ENCODE results near the gene ALDH1L1. TPM values are rescaled to one million over a fixed set of nuclear protein-coding genes. Genes with fewer than 3 reads are reported as not detected.

The ALDH1L1 gene
- total and polyA plus RNA-seq, 8 donors, result 0.39 to 1.8 (median 0.51) TPM

DNA sequence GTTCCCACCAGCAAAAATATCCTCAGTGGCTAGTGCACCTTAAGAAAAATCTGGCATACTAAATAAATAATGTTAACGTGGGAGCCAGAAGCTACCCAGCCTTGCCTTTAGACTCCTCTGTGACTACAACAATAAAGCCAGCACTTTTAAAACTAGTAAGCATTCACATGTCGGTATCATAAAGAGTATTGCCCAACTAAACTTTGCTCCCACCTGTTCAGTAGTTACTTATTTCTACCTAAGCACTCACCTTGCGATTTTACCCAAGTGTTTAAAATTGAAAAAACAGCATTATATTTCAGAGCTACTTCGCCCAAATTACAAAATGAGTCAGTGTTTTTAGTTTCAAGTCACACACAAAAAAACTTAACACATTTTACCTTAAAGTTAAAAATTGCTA, 12.8 kb downstream of the ALDH1L1 start:
- Histone ChIP-seq H3K27me3 (peaks cover 4 to 24% of the 10 kb centered on the region in 2 donors), H3K27ac (no peak overlapping the region), H3K4me1 (no peaks in the 10 kb centered on the region), H3K4me3 (no peak overlapping the region), H3K36me3 (no peaks in the 10 kb centered on the region), H3K9me3 (no peaks in the 10 kb centered on the region)
- no peak for TF ChIP-seq CTCF (IDR thresholded peaks at IDR 0.05)
- DNase-seq (no peak), ATAC-seq (no peak)
- intact Hi-C loops (cut with DNase I), result no loop called here

DNA sequence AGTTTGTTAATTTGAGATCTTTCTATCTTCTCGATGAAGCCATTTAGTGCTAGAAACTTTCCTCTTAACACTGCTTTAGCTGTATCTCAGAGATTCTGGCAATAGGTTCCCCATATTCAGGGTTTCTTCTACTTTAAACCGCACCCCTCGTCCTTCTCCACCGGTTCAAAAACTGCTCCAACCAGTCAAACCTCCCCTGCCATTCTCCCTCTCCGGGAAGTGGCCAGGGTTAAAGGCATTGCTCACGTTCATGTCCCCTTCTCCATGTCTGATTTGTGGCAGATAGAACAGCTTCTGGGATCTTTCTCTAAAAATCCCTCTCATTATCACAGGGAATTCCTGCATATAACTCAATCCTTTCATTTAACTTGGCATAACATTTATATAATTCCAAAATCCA, 14.4 kb downstream of the ALDH1L1 start:
- TF ChIP-seq CTCF (IDR thresholded peaks at IDR 0.05), result no peak
- DNase-seq (no peak), ATAC-seq (no peak)
- intact Hi-C loops (cut with DNase I), result no loop called here
- no peak overlapping the region for H3K27ac ChIP-seq
- no peaks in the 10 kb centered on the region for H3K36me3 ChIP-seq
- no peaks in the 10 kb centered on the region for H3K9me3 ChIP-seq
- H3K4me3 ChIP-seq, result no peak overlapping the region
- H3K4me1 ChIP-seq, result no peaks in the 10 kb centered on the region
- peaks cover 4 to 24% of the 10 kb centered on the region in 2 donors for H3K27me3 ChIP-seq

DNA sequence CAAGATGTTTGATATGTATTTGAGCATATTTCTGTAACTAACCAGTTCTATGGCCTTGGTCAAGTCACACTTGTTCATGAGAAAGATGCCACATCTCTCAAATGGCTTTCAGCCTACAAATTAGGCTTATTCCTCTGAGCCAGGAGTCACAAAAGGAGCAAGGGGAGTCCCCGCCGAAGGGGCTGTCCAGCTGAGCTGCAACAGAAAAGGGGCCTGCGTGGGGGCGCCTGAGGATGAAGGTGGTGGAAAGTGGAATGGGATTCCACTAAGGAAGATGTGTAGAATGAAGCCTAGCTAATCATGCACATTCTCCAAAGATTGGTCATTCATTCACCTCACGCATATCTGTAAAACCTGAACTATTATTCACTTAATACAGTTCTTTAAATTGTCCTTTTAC, 19.1 kb downstream of the ALDH1L1 start:
- TF ChIP-seq CTCF (IDR thresholded peaks at IDR 0.05), result no peak
- ATAC-seq (no peak), DNase-seq (no peak)
- Histone ChIP-seq H3K4me1 (no peaks in the 10 kb centered on the region), H3K9me3 (no peaks in the 10 kb centered on the region), H3K4me3 (no peak overlapping the region), H3K27ac (no peak overlapping the region), H3K36me3 (no peaks in the 10 kb centered on the region), H3K27me3 (peaks cover 0 to 5% of the 10 kb centered on the region in 2 donors)
- intact Hi-C loops (cut with DNase I), result no loop called here

DNA sequence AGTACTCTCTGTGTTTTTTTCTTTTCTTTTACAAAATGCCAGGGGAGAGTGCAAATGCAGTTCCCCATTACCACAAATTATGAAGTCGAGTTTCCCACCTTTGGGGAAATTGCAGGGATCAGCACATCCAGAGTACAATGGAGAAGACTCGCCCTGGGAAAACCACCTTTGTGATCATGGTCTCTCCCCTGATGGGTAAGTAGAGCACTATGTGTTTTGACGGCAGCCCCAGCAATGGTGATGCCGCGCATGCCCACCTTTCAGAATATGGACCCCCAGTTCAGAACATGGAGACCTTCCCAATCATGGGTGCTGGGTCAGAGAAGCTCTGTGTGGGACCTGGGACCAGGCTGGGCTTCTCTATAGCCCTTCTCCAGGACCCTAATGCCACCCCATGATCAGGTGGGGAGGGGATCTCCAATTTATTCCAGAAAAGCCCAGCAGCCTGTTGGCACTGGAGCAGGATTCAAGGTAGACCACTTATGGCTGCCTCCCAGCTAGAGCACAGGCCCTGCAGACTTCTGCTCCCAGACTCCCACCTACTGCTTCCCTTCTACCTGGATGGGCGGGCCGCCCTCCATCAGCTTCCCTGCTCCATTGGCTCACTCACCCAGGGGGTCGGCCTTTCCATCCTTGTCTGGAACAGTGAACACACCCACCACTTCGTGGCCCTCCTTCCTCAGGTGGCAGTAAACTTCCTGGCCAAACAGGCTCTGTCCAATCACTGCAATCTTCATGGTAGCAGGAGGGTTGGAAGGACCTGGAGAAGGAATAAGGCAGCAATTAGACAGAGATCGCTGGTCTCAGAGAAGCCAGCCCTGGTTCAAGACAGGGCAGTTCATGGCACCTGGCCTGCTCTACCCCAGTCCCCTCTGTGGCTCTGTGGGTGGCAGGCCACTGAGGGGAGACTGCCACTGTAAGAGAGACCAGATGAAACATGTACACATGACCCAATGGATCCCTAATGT, 19.9 kb downstream of the ALDH1L1 start:
- H3K4me1 ChIP-seq, result no peaks in the 10 kb centered on the region
- intact Hi-C loops (cut with DNase I), result no loop called here
- no peaks in the 10 kb centered on the region for H3K36me3 ChIP-seq
- H3K4me3 ChIP-seq, result no peak overlapping the region
- no peak overlapping the region for H3K27ac ChIP-seq
- DNase-seq (no peak), ATAC-seq (no peak)
- TF ChIP-seq CTCF (IDR thresholded peaks at IDR 0.05), result no peak
- H3K27me3 ChIP-seq, result no peaks in the 10 kb centered on the region
- no peaks in the 10 kb centered on the region for H3K9me3 ChIP-seq

GRCh38 chr3:126159476-126159875, 20.9 kb downstream of the ALDH1L1 start:
- H3K27me3 ChIP-seq, result no peaks in the 10 kb centered on the region
- no peak for DNase-seq
- H3K27ac ChIP-seq, result no peak overlapping the region
- H3K4me1 ChIP-seq, result no peaks in the 10 kb centered on the region
- no peaks in the 10 kb centered on the region for H3K9me3 ChIP-seq
- no peak for TF ChIP-seq CTCF (IDR thresholded peaks at IDR 0.05)
- intact Hi-C loops (cut with DNase I), result no loop called here
- no peaks in the 10 kb centered on the region for H3K36me3 ChIP-seq
- H3K4me3 ChIP-seq, result no peak overlapping the region
- ATAC-seq, result no peak
